Fibroblast of lung (primary cell): ENCODE results near the gene FAM107A. TPM values are rescaled to one million over a fixed set of nuclear protein-coding genes. Genes with fewer than 3 reads are reported as not detected.

Source experiments
- DNase-seq, 2 donors: peaks; one replicate each; pipeline versions ENCODE4 v3.0.0 to v3.0.0-alpha.2; 2010; ENCODE audit warnings: low read depth in 2 of 2
- H2AFZ ChIP-seq: 2 replicates; pipeline ENCODE4 v1.5.1; 2012; ENCODE audit warnings: low read length, control low read depth, inconsistent platforms
- H3K27ac ChIP-seq: 2 replicates; pipeline ENCODE4 v1.5.1; 2011; ENCODE audit warnings: low read length, control low read depth; ENCODE audit not compliant: insufficient read depth
- H3K27me3 ChIP-seq: 2 replicates; pipeline ENCODE4 v1.5.1; 2011; ENCODE audit warnings: mild to moderate bottlenecking, low read length; ENCODE audit not compliant: control insufficient read depth, insufficient read depth
- H3K36me3 ChIP-seq: 2 replicates; pipeline ENCODE4 v1.5.1; 2011; ENCODE audit warnings: low read length; ENCODE audit not compliant: control insufficient read depth, insufficient read depth
- H3K4me1 ChIP-seq: 2 replicates; pipeline ENCODE4 v1.5.1; 2011; ENCODE audit warnings: low read length; ENCODE audit not compliant: control insufficient read depth, insufficient read depth; ENCODE audit errors: extremely low read depth
- H3K4me2 ChIP-seq: 2 replicates; pipeline ENCODE4 v1.5.1; 2011; ENCODE audit warnings: low read length, control low read depth; ENCODE audit not compliant: insufficient read depth; ENCODE audit errors: extremely low read depth
- H3K4me3 ChIP-seq, 4 experiments: fragments of 200-600 bp in 1 of 4; sonication (generic) in 1 of 4; replicated peaks in 1 of 4; 2 replicates each; pipeline ENCODE4 v1.5.1; 2011 to 2016; ENCODE audit warnings: low read length in 4 of 4, low read depth in 3 of 4, mild to moderate bottlenecking in 3 of 4, control low read depth in 2 of 4, inconsistent platforms in 1 of 4, mixed read lengths in 1 of 4; ENCODE audit not compliant: insufficient read depth in 1 of 4; ENCODE audit errors: control extremely low read depth in 1 of 4
- H3K79me2 ChIP-seq: 2 replicates; pipeline ENCODE4 v1.5.1; 2012; ENCODE audit warnings: mild to moderate bottlenecking, low read length, inconsistent platforms; ENCODE audit not compliant: control insufficient read depth, insufficient read depth
- H3K9ac ChIP-seq: 2 replicates; pipeline ENCODE4 v1.5.1; 2011; ENCODE audit warnings: mild to moderate bottlenecking, low read length, control low read depth; ENCODE audit not compliant: insufficient read depth
- H3K9me3 ChIP-seq: 2 replicates; pipeline ENCODE4 v1.5.1; 2012; ENCODE audit warnings: low read depth, low read length; ENCODE audit not compliant: control insufficient read depth, insufficient read depth
- H4K20me1 ChIP-seq: 2 replicates; pipeline ENCODE4 v1.5.1; 2011; ENCODE audit warnings: low read length; ENCODE audit not compliant: control insufficient read depth, insufficient read depth; ENCODE audit errors: extremely low read depth
- CTCF ChIP-seq, 2 donors: IDR thresholded peaks in 1 of 2; conservative IDR thresholded peaks in 1 of 2; 1 replicate in 1 of 2; 2 replicates in 1 of 2; pipeline ENCODE4 v1.5.1; 2011 to 2012; ENCODE audit warnings: low read length in 2 of 2, control low read depth in 1 of 2, inconsistent platforms in 1 of 2, low read depth in 1 of 2, mild to moderate bottlenecking in 1 of 2
- EZH2 ChIP-seq: IDR thresholded peaks from 2 replicates; pipeline ENCODE4 v1.5.1; 2012; ENCODE audit warnings: low read length, control low read depth, mild to moderate bottlenecking; ENCODE audit errors: missing control alignments
- polyA plus RNA-seq, 2 donors: library from polyadenylated mRNA; depleted of rRNA in 1 of 2; stranded (reverse) in 1 of 2; unstranded in 1 of 2; fragments of >200 nt; gene quantifications; 2 replicates each; pipeline ENCODE4 v1.2.1, GENCODE V29; 2011 to 2012; ENCODE audit warnings: missing spikeins in 1 of 2
- total RNA-seq: library from RNA; depleted of rRNA; stranded (reverse); fragments of >200 nt; gene quantifications from 2 replicates; pipeline ENCODE4 v1.2.1, GENCODE V29; 2014

FAM107A gene
- total and polyA plus RNA-seq, 2 donors (not counting 1 experiment from before 2014, with no cell fraction given) = under 0.01 to 0.16 TPM

DNA sequence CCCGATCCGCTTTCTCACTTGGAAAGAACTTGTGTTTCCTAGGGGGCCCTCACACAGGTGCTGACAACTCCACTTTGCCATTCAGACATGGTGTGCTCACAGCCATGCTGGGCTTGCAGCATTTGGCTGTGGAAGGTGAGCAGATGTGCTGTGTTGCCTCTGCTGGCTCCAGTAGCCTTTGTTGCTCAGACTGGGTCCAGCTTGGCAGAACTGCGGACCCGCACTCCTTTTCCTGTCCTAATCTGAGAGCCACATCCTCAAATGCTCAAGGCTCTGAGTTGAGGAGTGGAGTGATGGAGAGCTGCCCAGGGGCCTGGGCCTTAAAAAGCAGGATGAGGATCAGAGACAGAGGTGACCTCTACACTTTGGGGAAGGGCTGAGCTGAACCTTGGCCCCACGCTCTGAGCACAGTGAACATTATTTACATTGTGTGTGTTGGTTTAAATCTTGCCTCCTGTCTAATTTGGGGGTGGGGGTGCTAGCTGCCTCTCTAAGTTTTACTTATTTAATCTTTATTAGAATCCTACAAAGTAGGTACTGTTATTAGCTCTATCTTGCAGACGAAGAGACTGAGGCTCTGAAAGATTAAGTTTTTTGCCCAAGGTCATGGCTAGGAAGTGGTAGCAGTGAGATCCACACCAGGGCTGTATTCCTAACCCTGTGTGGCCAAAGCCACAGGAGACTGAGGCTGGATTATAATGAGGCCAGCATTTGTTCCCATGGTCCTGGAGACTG, 57.4 kb downstream of the FAM107A start:
- Histone ChIP-seq H3K27ac (no peak overlapping the region), H3K27me3 (no peaks in the 10 kb centered on the region), H3K4me1 (no peaks in the 10 kb centered on the region), H3K79me2 (no peaks in the 10 kb centered on the region), H3K9ac (no peak overlapping the region), H3K9me3 (no peaks in the 10 kb centered on the region), H3K36me3 (no peaks in the 10 kb centered on the region), H2AFZ (no peak overlapping the region), H4K20me1 (no peaks in the 10 kb centered on the region), H3K4me3 (no peak overlapping the region), H3K4me2 (no peak overlapping the region)
- DNase-seq = no peak
- TF ChIP-seq EZH2 (no peak), CTCF (conservative IDR thresholded peaks at IDR 0.05 in 1 of 2, IDR thresholded peaks at IDR 0.05 in 1 of 2; ENCODE audit: low read depth in 1 of 2, low read length in 2 of 2) (no peak)

GRCh38 chr3:58518291-58518789, 58.9 kb downstream of the FAM107A start:
- Histone ChIP-seq H3K9ac (no peak overlapping the region), H3K4me2 (no peak overlapping the region), H3K27ac (no peak overlapping the region), H2AFZ (no peak overlapping the region), H3K4me3 (no peak overlapping the region), H3K4me1 (no peaks in the 10 kb centered on the region), H4K20me1 (no peaks in the 10 kb centered on the region), H3K36me3 (no peaks in the 10 kb centered on the region), H3K27me3 (no peaks in the 10 kb centered on the region), H3K9me3 (no peaks in the 10 kb centered on the region), H3K79me2 (no peaks in the 10 kb centered on the region)
- TF ChIP-seq EZH2 (no peak), CTCF (conservative IDR thresholded peaks at IDR 0.05 in 1 of 2, IDR thresholded peaks at IDR 0.05 in 1 of 2; ENCODE audit: low read depth in 1 of 2, low read length in 2 of 2) (no peak)
- DNase-seq = peak in 1 of 2 donors; percentile 20

DNA sequence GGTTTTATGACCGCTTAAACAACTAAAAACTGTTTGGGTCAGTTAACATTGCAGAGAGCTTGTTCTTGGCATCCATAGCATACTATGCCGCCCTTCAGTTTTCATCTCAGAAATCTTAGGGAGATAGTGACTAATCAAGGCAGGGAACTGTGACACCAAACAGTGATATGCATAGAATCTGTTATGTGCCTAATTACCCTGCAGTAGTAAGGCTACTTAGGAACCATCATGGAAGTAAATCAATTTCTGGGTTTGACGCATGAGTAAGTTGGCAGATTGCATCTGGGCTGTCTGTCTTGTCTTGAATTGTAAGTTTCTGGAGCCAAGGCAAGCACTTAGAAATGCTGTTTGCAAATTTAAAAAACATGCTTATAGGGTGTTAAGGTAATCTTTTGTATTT, 62.8 kb downstream of the FAM107A start:
- Histone ChIP-seq H3K36me3 (no peaks in the 10 kb centered on the region), H2AFZ (no peak overlapping the region), H3K79me2 (no peaks in the 10 kb centered on the region), H3K9ac (no peak overlapping the region), H4K20me1 (no peaks in the 10 kb centered on the region), H3K4me3 (no peak overlapping the region), H3K27me3 (no peaks in the 10 kb centered on the region), H3K27ac (no peak overlapping the region), H3K4me1 (no peaks in the 10 kb centered on the region), H3K4me2 (no peak overlapping the region), H3K9me3 (no peaks in the 10 kb centered on the region)
- TF ChIP-seq CTCF (conservative IDR thresholded peaks at IDR 0.05 in 1 of 2, IDR thresholded peaks at IDR 0.05 in 1 of 2; ENCODE audit: low read depth in 1 of 2, low read length in 2 of 2) = no peak
- no peak for TF ChIP-seq EZH2
- DNase-seq = no peak

Other genes starting within 250 kb of the FAM107A start
- gene PXK, start 244.5 kb downstream of the FAM107A start, total RNA-seq = 56.8 and 65.2 TPM in 2 replicates
- gene PXK, start 244.5 kb downstream of the FAM107A start, polyA plus RNA-seq = 49.6 and 54.6 TPM in 2 replicates
- gene PDHB, start 143.6 kb downstream of the FAM107A start, total RNA-seq = 69.3 and 69.9 TPM in 2 replicates
- 135 and 201 TPM in 2 replicates for gene PDHB, start 143.6 kb downstream of the FAM107A start, polyA plus RNA-seq
- gene KCTD6, start 85.3 kb downstream of the FAM107A start, total RNA-seq = 9.5 and 10.2 TPM in 2 replicates
- gene KCTD6, start 85.3 kb downstream of the FAM107A start, polyA plus RNA-seq = 13.6 and 14.8 TPM in 2 replicates
- 17.7 and 20.5 TPM in 2 replicates for gene ACOX2, start 40.2 kb downstream of the FAM107A start, total RNA-seq
- gene ACOX2, start 40.2 kb downstream of the FAM107A start, polyA plus RNA-seq = 14.6 and 19.0 TPM in 2 replicates
- not detected in 2 replicates for gene FAM3D, start 89.4 kb upstream of the FAM107A start, total RNA-seq
- gene FAM3D, start 89.4 kb upstream of the FAM107A start, polyA plus RNA-seq = not detected in 2 replicates